VCaP (cell line): ENCODE results near the gene BIRC6.
"Not testable (repeated sequence)": the region's sequence is repeated elsewhere in the genome, so short reads cannot be mapped to it uniquely, and the experiment has no call there.

Source experiments
- H3K27ac ChIP-seq: fragments of 450-650 bp; 2 replicates; pipeline ENCODE4 v1.5.1; 2017
- TF ChIP-seq, protein P1 (sequence below): fragments of 450-650 bp; conservative IDR thresholded peaks from 2 replicates; pipeline ENCODE4 v1.5.1; 2017; ENCODE audit warnings: mild to moderate bottlenecking, moderate library complexity

Gene BIRC6

GRCh38 chr2:32623311-32623706, 266.5 kb downstream of the BIRC6 start:
- TF ChIP-seq, protein P1, sequence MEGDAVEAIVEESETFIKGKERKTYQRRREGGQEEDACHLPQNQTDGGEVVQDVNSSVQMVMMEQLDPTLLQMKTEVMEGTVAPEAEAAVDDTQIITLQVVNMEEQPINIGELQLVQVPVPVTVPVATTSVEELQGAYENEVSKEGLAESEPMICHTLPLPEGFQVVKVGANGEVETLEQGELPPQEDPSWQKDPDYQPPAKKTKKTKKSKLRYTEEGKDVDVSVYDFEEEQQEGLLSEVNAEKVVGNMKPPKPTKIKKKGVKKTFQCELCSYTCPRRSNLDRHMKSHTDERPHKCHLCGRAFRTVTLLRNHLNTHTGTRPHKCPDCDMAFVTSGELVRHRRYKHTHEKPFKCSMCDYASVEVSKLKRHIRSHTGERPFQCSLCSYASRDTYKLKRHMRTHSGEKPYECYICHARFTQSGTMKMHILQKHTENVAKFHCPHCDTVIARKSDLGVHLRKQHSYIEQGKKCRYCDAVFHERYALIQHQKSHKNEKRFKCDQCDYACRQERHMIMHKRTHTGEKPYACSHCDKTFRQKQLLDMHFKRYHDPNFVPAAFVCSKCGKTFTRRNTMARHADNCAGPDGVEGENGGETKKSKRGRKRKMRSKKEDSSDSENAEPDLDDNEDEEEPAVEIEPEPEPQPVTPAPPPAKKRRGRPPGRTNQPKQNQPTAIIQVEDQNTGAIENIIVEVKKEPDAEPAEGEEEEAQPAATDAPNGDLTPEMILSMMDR: no peak
- H3K27ac ChIP-seq: no peak overlapping the region

- TF ChIP-seq, protein P1: no peak
- no peak overlapping the region for H3K27ac ChIP-seq
These were observed 268.0 kb downstream of the BIRC6 start for GRCh38 chr2:32624812-32625211.

DNA sequence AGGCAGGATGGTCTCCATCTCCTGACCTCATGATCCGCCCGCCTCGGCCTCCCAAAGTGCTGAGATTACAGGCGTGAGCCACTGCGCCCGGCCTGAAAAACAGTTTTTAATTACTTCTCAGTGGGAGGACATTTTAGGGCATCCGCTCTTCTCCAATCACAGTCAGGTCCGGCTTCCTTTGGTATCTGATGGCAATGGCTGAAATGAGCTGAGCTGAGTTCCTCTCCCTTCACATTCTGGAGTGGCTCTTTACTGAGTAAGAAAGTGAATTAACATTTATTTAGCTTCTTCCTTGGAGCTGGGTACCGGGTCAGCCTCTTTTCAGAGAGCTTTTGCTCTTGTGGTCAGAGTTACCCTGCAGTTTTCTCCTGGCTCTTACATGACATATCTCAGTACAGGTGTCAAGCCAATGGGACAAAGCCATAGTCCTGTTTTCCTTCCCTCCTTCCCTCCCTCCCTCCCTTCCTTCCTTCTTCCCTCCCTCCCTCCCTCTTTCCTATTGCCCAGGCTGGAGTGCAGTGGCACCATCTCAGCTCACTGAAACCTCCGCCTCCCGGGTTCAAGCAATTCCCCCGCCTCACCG, 269.9 kb downstream of the BIRC6 start:
- TF ChIP-seq, protein P1: no peak
- H3K27ac ChIP-seq: no peak overlapping the region

- peak overlapping the region; percentile 64 for H3K27ac ChIP-seq
- TF ChIP-seq, protein P1: no peak
These were observed 270.6 kb downstream of the BIRC6 start for GRCh38 chr2:32627441-32627813.

DNA sequence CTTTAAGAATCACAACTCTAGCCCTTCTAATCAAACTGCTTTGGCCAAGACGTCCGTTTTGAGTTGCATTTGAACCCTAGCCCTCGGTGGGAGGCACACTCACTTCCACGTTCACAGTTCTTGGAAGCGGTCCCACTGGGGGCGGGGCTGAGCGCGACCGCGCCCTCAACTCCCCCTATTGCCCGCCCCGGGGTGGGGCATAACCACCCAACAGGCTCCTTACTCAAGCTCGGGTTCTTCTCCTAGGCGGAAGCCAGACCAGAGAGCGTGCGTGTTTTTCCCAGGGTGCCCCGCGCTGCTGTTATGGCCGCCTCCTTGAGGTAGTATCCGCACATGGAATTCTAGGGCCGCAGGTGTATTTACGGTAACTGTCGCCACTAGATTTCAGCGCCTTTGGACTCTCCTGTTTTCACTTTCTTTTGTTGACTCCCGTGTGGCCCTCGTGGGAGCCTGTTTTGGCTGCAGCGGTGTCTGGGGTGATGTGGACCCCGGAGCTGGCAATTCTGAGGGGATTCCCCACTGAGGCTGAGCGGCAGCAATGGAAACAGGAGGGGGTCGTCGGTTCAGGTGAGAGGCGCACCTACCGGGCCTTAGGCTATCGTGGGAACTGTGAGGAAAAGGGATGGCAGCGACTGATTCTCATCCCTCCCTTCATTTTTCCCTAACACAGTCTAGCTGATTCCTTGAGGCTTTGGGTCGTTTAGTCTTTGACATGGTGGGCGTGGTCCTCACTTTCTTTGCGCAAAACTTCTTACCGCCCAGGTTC, 271.2 kb downstream of the BIRC6 start, which contains the start of gene TTC27:
TSS of gene TTC27 (plus strand) at position 237 of the 766 bp plus-strand sequence. CDS start at position 480, 243 bp downstream.
- TF ChIP-seq, protein P1: no peak
- H3K27ac ChIP-seq: peak within 1 kb of the TSS; percentile 64

GRCh38 chr2:32632089-32632488, 275.3 kb downstream of the BIRC6 start:
- TF ChIP-seq, protein P1: no peak
- no peak overlapping the region for H3K27ac ChIP-seq

GRCh38 chr2:32633040-32633439, 276.2 kb downstream of the BIRC6 start:
- TF ChIP-seq, protein P1: no peak
- H3K27ac ChIP-seq: no peak overlapping the region

GRCh38 chr2:32638548-32638947, 281.7 kb downstream of the BIRC6 start:
- not testable (repeated sequence) for H3K27ac ChIP-seq
